Measurements from ENCODE around the gene COL1A1.

Gene COL1A1

GRCh38 chr17:50206604-50207293 is 5.3 kb upstream of the COL1A1 start:
- Histone ChIP-seq H2AFZ (ENCODE audit: low read length) (no peak overlapping the region), H3K4me2 (ENCODE audit: low read depth, low read length) (no peak overlapping the region), H3F3A (ENCODE audit: insufficient read depth, low read length) (no peaks in the 10 kb centered on the region), H3K4me1 (ENCODE audit: low read length) (no peaks in the 10 kb centered on the region), H3K27ac (ENCODE audit: low read length) (no peak overlapping the region), H3K9me2 (replicated peaks; ENCODE audit: insufficient read depth, low read length) (no peaks in the 10 kb centered on the region), H3K9ac (ENCODE audit: low read length) (no peak overlapping the region), H3K9me3 (replicated peaks; ENCODE audit: insufficient read depth, low read length) (no peaks in the 10 kb centered on the region), H3K36me3 (replicated peaks; ENCODE audit: insufficient read depth, low read length) (no peaks in the 10 kb centered on the region), H3K27me3 (replicated peaks; ENCODE audit: insufficient read depth, low read length) (peaks cover 82% of the 10 kb centered on the region), H3K4me3 (ENCODE audit: low read length) (no peak overlapping the region), H4K20me1 (ENCODE audit: insufficient read depth, low read length) (no peaks in the 10 kb centered on the region), H3K79me2 (ENCODE audit: low read length) (no peaks in the 10 kb centered on the region)
- TF ChIP-seq, protein P1, sequence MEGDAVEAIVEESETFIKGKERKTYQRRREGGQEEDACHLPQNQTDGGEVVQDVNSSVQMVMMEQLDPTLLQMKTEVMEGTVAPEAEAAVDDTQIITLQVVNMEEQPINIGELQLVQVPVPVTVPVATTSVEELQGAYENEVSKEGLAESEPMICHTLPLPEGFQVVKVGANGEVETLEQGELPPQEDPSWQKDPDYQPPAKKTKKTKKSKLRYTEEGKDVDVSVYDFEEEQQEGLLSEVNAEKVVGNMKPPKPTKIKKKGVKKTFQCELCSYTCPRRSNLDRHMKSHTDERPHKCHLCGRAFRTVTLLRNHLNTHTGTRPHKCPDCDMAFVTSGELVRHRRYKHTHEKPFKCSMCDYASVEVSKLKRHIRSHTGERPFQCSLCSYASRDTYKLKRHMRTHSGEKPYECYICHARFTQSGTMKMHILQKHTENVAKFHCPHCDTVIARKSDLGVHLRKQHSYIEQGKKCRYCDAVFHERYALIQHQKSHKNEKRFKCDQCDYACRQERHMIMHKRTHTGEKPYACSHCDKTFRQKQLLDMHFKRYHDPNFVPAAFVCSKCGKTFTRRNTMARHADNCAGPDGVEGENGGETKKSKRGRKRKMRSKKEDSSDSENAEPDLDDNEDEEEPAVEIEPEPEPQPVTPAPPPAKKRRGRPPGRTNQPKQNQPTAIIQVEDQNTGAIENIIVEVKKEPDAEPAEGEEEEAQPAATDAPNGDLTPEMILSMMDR (IDR thresholded peaks at IDR 0.05; ENCODE audit: low read length) = no peak
- no peak for DNase-seq

- TF ChIP-seq, protein P1 (IDR thresholded peaks at IDR 0.05; ENCODE audit: low read length) = no peak
- no peak for TF ChIP-seq EZH2 (optimal IDR thresholded peaks at IDR 0.05; ENCODE audit: low read depth, low read length)
- TF ChIP-seq EZH2phosphoT487 (IDR thresholded peaks at IDR 0.05; ENCODE audit: low read length) = no peak
- Histone ChIP-seq H3K4me3 (ENCODE audit: low read length) (no peak overlapping the region), H3K4me2 (ENCODE audit: low read depth, low read length) (no peak overlapping the region), H3K9me3 (replicated peaks; ENCODE audit: insufficient read depth, low read length) (no peaks in the 10 kb centered on the region), H4K20me1 (ENCODE audit: insufficient read depth, low read length) (no peaks in the 10 kb centered on the region), H3K36me3 (replicated peaks; ENCODE audit: insufficient read depth, low read length) (no peaks in the 10 kb centered on the region), H3K4me1 (ENCODE audit: low read length) (peaks cover 1% of the 10 kb centered on the region; the same call in 1 of the 2 replicates), H3K79me2 (ENCODE audit: low read length) (no peaks in the 10 kb centered on the region), H3K27me3 (replicated peaks; ENCODE audit: insufficient read depth, low read length) (peaks cover 88% of the 10 kb centered on the region), H3K9me2 (replicated peaks; ENCODE audit: insufficient read depth, low read length) (no peaks in the 10 kb centered on the region), H2AFZ (ENCODE audit: low read length) (no peak overlapping the region), H3F3A (ENCODE audit: insufficient read depth, low read length) (no peaks in the 10 kb centered on the region), H3K9ac (ENCODE audit: low read length) (no peak overlapping the region), H3K27ac (ENCODE audit: low read length) (no peak overlapping the region)
- no peak for DNase-seq
These were observed 4.6 kb upstream of the COL1A1 start for GRCh38 chr17:50205963-50206505.

DNA sequence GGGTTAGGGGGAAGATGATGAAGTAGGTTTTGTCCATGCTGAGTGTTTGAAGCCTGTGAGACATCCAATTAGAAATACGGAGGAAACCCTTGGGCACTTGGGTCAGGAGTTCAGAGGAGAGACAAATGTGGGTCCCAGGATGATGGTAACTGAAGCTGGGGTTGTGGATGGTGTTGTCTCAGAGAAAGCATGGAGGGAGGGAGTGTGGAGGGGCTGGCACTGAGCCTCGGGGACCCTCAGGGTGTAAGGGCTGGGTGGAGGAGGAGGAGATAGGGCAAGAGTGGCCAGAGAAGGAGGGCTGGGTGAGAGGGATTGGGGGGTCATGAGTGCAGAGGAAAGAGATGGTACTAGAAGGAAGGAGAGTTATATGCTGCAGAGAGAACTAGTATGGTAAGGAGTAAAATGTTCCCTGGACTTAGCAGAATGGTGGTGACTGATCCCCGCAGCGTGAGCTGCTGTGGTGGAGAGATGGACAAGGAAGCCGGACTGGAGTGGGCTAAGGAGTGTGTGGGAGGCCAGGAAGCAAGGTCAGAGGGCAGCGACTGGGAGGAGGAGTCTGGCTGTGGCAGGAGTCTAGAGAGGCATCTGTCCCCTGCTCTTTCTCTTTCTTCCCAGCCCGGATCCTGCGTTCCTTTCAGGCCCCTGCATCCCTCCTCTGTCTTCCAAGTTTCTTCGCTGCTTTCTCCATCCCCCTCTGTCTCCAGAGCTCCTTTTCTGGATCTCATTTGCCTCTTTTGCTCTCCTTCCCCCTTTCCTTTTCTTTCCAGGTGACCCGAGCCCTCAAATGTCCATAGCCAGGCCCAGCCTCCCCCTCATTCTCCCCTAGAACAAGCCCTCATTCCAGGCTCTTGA is 3.9 kb upstream of the COL1A1 start:
- Histone ChIP-seq H3K27me3 (replicated peaks; ENCODE audit: insufficient read depth, low read length) (peaks cover 84% of the 10 kb centered on the region), H3K9ac (ENCODE audit: low read length) (no peak overlapping the region), H3K27ac (ENCODE audit: low read length) (no peak overlapping the region), H3F3A (ENCODE audit: insufficient read depth, low read length) (no peaks in the 10 kb centered on the region), H2AFZ (ENCODE audit: low read length) (no peak overlapping the region), H3K4me3 (ENCODE audit: low read length) (no peak overlapping the region), H3K4me1 (ENCODE audit: low read length) (peaks cover 4% of the 10 kb centered on the region; the same call in 1 of the 2 replicates), H4K20me1 (ENCODE audit: insufficient read depth, low read length) (no peaks in the 10 kb centered on the region), H3K9me2 (replicated peaks; ENCODE audit: insufficient read depth, low read length) (no peaks in the 10 kb centered on the region), H3K9me3 (replicated peaks; ENCODE audit: insufficient read depth, low read length) (no peaks in the 10 kb centered on the region), H3K4me2 (ENCODE audit: low read depth, low read length) (no peak overlapping the region), H3K79me2 (ENCODE audit: low read length) (no peaks in the 10 kb centered on the region), H3K36me3 (replicated peaks; ENCODE audit: insufficient read depth, low read length) (no peaks in the 10 kb centered on the region)
- no peak for DNase-seq
- TF ChIP-seq, protein P1 (IDR thresholded peaks at IDR 0.05; ENCODE audit: low read length) = no peak
- TF ChIP-seq EZH2phosphoT487 (IDR thresholded peaks at IDR 0.05; ENCODE audit: low read length) (no peak), EZH2 (optimal IDR thresholded peaks at IDR 0.05; ENCODE audit: low read depth, low read length) (no peak)
